Measurements from ENCODE around the gene EIF4EBP2.

- TF ChIP-seq EZH2phosphoT487 (IDR thresholded peaks at IDR 0.05; ENCODE audit: low read depth, severe bottlenecking, unreplicated experiment), result no peak
- TF ChIP-seq CTCF (IDR thresholded peaks at IDR 0.05; ENCODE audit: poor library complexity), result no peak
Observed at GRCh38 chr10:70357565-70357964, 46.4 kb upstream of the EIF4EBP2 start.
